Measurements from ENCODE around the gene GIMAP5.

- no peak for TF ChIP-seq CAMTA2 (CRISPR knock-in tag; conservative IDR thresholded peaks at IDR 0.05)
- no peak for TF ChIP-seq ARID2 (IDR thresholded peaks at IDR 0.05)
- no peak for TF ChIP-seq POLR2A (conservative IDR thresholded peaks at IDR 0.05)
- no peak for TF ChIP-seq SMARCE1 (IDR thresholded peaks at IDR 0.05)
- TF ChIP-seq PKNOX1 (IDR thresholded peaks at IDR 0.05), result no peak
- TF ChIP-seq ATF6 (CRISPR knock-in tag; IDR thresholded peaks at IDR 0.05), result no peak
Observed at GRCh38 chr7:150738092-150738491, 874 bp downstream of the GIMAP5 start.

All from K562 (cell line).